Ishikawa (cell line): ENCODE measurements around the gene TMEM120B.
A peak's percentile ranks its signal among the peaks of the same experiment; 100 is the strongest.

Source experiments
- CEBPB ChIP-seq: IDR thresholded peaks from 2 replicates; pipeline ENCODE4 v1.6.1; 2012
- CREB1 ChIP-seq: IDR thresholded peaks from 2 replicates; pipeline ENCODE4 v1.6.1; 2012; ENCODE audit warnings: low read depth
- EGR1 ChIP-seq: IDR thresholded peaks from 2 replicates; pipeline ENCODE4 v1.6.1; 2012
- EP300 ChIP-seq: IDR thresholded peaks from 2 replicates; pipeline ENCODE4 v1.6.1; 2012; ENCODE audit warnings: borderline replicate concordance
- FOXM1 ChIP-seq: IDR thresholded peaks from 2 replicates; pipeline ENCODE4 v1.6.1; 2012; ENCODE audit warnings: low read depth, borderline replicate concordance
- RAD21 ChIP-seq: IDR thresholded peaks from 2 replicates; pipeline ENCODE4 v1.6.1; 2012; ENCODE audit warnings: low read depth
- YY1 ChIP-seq: IDR thresholded peaks from 2 replicates; pipeline ENCODE4 v1.6.1; 2012; ENCODE audit warnings: low read depth
- ZBTB7A ChIP-seq: IDR thresholded peaks from 2 replicates; pipeline ENCODE4 v1.6.1; 2012; ENCODE audit warnings: low read depth
- TF ChIP-seq, protein P1 (sequence below): IDR thresholded peaks from 2 replicates; pipeline ENCODE4 v1.6.1; 2012
- TF ChIP-seq, protein P2 (sequence below): IDR thresholded peaks from 2 replicates; pipeline ENCODE4 v1.6.1; 2012; ENCODE audit warnings: low read depth, mild to moderate bottlenecking
- TF ChIP-seq, protein P3 (sequence below): IDR thresholded peaks from 2 replicates; pipeline ENCODE4 v1.6.1; 2012

- TF ChIP-seq EP300 (no peak), FOXM1 (no peak; the same call in 1 of the 2 replicates), YY1 (no peak; the same call in 1 of the 2 replicates), EGR1 (no peak), CREB1 (no peak), CEBPB (no peak), RAD21 (peak; percentile 92), ZBTB7A (peak; percentile 74)
- TF ChIP-seq, protein P1, sequence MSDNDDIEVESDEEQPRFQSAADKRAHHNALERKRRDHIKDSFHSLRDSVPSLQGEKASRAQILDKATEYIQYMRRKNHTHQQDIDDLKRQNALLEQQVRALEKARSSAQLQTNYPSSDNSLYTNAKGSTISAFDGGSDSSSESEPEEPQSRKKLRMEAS, result peak; percentile 96
- TF ChIP-seq, protein P2, sequence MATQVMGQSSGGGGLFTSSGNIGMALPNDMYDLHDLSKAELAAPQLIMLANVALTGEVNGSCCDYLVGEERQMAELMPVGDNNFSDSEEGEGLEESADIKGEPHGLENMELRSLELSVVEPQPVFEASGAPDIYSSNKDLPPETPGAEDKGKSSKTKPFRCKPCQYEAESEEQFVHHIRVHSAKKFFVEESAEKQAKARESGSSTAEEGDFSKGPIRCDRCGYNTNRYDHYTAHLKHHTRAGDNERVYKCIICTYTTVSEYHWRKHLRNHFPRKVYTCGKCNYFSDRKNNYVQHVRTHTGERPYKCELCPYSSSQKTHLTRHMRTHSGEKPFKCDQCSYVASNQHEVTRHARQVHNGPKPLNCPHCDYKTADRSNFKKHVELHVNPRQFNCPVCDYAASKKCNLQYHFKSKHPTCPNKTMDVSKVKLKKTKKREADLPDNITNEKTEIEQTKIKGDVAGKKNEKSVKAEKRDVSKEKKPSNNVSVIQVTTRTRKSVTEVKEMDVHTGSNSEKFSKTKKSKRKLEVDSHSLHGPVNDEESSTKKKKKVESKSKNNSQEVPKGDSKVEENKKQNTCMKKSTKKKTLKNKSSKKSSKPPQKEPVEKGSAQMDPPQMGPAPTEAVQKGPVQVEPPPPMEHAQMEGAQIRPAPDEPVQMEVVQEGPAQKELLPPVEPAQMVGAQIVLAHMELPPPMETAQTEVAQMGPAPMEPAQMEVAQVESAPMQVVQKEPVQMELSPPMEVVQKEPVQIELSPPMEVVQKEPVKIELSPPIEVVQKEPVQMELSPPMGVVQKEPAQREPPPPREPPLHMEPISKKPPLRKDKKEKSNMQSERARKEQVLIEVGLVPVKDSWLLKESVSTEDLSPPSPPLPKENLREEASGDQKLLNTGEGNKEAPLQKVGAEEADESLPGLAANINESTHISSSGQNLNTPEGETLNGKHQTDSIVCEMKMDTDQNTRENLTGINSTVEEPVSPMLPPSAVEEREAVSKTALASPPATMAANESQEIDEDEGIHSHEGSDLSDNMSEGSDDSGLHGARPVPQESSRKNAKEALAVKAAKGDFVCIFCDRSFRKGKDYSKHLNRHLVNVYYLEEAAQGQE, result no peak
- TF ChIP-seq, protein P3, sequence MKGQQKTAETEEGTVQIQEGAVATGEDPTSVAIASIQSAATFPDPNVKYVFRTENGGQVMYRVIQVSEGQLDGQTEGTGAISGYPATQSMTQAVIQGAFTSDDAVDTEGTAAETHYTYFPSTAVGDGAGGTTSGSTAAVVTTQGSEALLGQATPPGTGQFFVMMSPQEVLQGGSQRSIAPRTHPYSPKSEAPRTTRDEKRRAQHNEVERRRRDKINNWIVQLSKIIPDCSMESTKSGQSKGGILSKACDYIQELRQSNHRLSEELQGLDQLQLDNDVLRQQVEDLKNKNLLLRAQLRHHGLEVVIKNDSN, result no peak
Observed at GRCh38 chr12:121793838-121794533, 81.4 kb downstream of the TMEM120B start.
